Measurements from ENCODE around the gene OLFML2A.

Gene OLFML2A

GRCh38 chr9:124792257-124793014, 15.5 kb downstream of the OLFML2A start:
- DNase-seq: peak in 3 of 10 donors; percentile 8 to 22 (median 18)
- intact Hi-C loops (cut with DNase I): no loop called here

- intact Hi-C loops (cut with DNase I): no loop called here
These were observed 16.1 kb downstream of the OLFML2A start for GRCh38 chr9:124793015-124793541.

GRCh38 chr9:124794902-124795491, 18.1 kb downstream of the OLFML2A start:
- no peak for DNase-seq
- intact Hi-C loops (cut with DNase I): no loop called here

More at GRCh38 chr9:124793015-124793541, 16.1 kb downstream of the OLFML2A start:
- DNase-seq: peak in 2 of 10 donors; percentile 24 to 44

- DNase-seq: no peak
- intact Hi-C loops (cut with DNase I): no loop called here
These were observed 19.0 kb downstream of the OLFML2A start for GRCh38 chr9:124795881-124796431.

GRCh38 chr9:124797343-124798103, 20.6 kb downstream of the OLFML2A start:
- DNase-seq: peak in 1 of 10 donors; percentile 45
- intact Hi-C loops (cut with DNase I): no loop called here

- intact Hi-C loops (cut with DNase I): no loop called here
These were observed 22.5 kb downstream of the OLFML2A start for GRCh38 chr9:124799274-124800006.

GRCh38 chr9:124800306-124801259, 23.6 kb downstream of the OLFML2A start:
- peak in 3 of 10 donors; percentile 14 to 88 (median 19) for DNase-seq

More at GRCh38 chr9:124799274-124800006, 22.5 kb downstream of the OLFML2A start:
- no peak for DNase-seq

GRCh38 chr9:124801356-124801755, 24.4 kb downstream of the OLFML2A start:
- intact Hi-C loops (cut with DNase I): no loop called here
- peak in 2 of 10 donors; percentile 12 to 57 for DNase-seq

More at GRCh38 chr9:124800306-124801259, 23.6 kb downstream of the OLFML2A start:
- intact Hi-C loops (cut with DNase I): no loop called here

GRCh38 chr9:124802426-124802825, 25.5 kb downstream of the OLFML2A start:
- intact Hi-C loops (cut with DNase I): no loop called here
- peak in 3 of 10 donors; percentile 59 to 77 (median 74) for DNase-seq

- DNase-seq: peak in 3 of 10 donors; percentile 21 to 55 (median 50)
- intact Hi-C loops (cut with DNase I): no loop called here
These were observed 27.0 kb downstream of the OLFML2A start for GRCh38 chr9:124803911-124804310.

- intact Hi-C loops (cut with DNase I): no loop called here
- peak in 2 of 10 donors; percentile 4 to 40 for DNase-seq
These were observed 28.3 kb downstream of the OLFML2A start for GRCh38 chr9:124805186-124805585.

GRCh38 chr9:124808246-124808956, 31.5 kb downstream of the OLFML2A start:
- intact Hi-C loops (cut with DNase I): no loop called here

GRCh38 chr9:124809211-124809610, 32.3 kb downstream of the OLFML2A start:
- intact Hi-C loops (cut with DNase I): no loop called here
- DNase-seq: peak in 1 of 10 donors; percentile 3

More at GRCh38 chr9:124808246-124808956, 31.5 kb downstream of the OLFML2A start:
- peak in 3 of 10 donors; percentile 16 to 47 (median 30) for DNase-seq

- intact Hi-C loops (cut with DNase I): no loop called here
- peak in 3 of 10 donors; percentile 31 to 77 (median 58) for DNase-seq
These were observed 33.0 kb downstream of the OLFML2A start for GRCh38 chr9:124809741-124810500.

- peak in 3 of 10 donors; percentile 18 to 31 (median 30) for DNase-seq
- intact Hi-C loops (cut with DNase I): no loop called here
These were observed 33.9 kb downstream of the OLFML2A start for GRCh38 chr9:124810663-124811355.

- intact Hi-C loops (cut with DNase I): no loop called here
- peak in 3 of 10 donors; percentile 33 to 64 (median 57) for DNase-seq
These were observed 35.5 kb downstream of the OLFML2A start for GRCh38 chr9:124812441-124812876.

Data from posterior cingulate gyrus (tissue), 11 donors.